ENCODE results near the gene ADAMTS8. TPM values are rescaled to one million over a fixed set of nuclear protein-coding genes. Genes with fewer than 3 reads are reported as not detected.

Gene ADAMTS8
- total and polyA plus RNA-seq, 10 donors, result 0.30 to 2.5 (median 0.73) TPM; not detected in 1

- intact Hi-C loops (cut with DNase I; ENCODE audit: low total_unique reads), result no loop called here
- Histone ChIP-seq H3K27me3 (replicated peaks in 1 of 7) (peaks cover 0 to 16% (median 0%) of the 10 kb centered on the region in 7 donors), H3K4me1 (peaks cover 0 to 13% (median 2%) of the 10 kb centered on the region in 6 donors), H3K36me3 (no peaks in the 10 kb centered on the region), H3K27ac (no peak overlapping the region), H3K4me3 (no peak overlapping the region), H3K9me3 (no peaks in the 10 kb centered on the region)
- DNase-seq, result no peak
- TF ChIP-seq POLR2A (IDR thresholded peaks at IDR 0.05), result no peak
- TF ChIP-seq POLR2AphosphoS5 (IDR thresholded peaks at IDR 0.05), result no peak
- TF ChIP-seq CTCF (IDR thresholded peaks at IDR 0.05 in 8 of 11, conservative IDR thresholded peaks at IDR 0.05 in 3 of 11), result no peak
- 82 to 90% (median 87%) methylated on average over 11 of the region's 11 CpGs for WGBS, 5 donors
Measured at GRCh38 chr11:130411223-130411622, 17.2 kb downstream of the ADAMTS8 start.

- Histone ChIP-seq H3K9me3 (no peaks in the 10 kb centered on the region), H3K4me1 (peaks cover 0 to 13% (median 2%) of the 10 kb centered on the region in 6 donors), H3K4me3 (no peak overlapping the region), H3K27ac (no peak overlapping the region), H3K27me3 (replicated peaks in 1 of 7) (peaks cover 0 to 15% (median 0%) of the 10 kb centered on the region in 7 donors), H3K36me3 (no peaks in the 10 kb centered on the region)
- WGBS, 5 donors, result 65 to 92% (median 86%) methylated on average over 7 of the region's 7 CpGs
- DNase-seq, result no peak
- no peak for TF ChIP-seq CTCF (IDR thresholded peaks at IDR 0.05 in 8 of 11, conservative IDR thresholded peaks at IDR 0.05 in 3 of 11)
- no peak for TF ChIP-seq POLR2A (IDR thresholded peaks at IDR 0.05)
- TF ChIP-seq POLR2AphosphoS5 (IDR thresholded peaks at IDR 0.05), result no peak
- intact Hi-C loops (cut with DNase I; ENCODE audit: low total_unique reads), result no loop called here
Measured at GRCh38 chr11:130409594-130410388, 18.6 kb downstream of the ADAMTS8 start.

- 81 to 83% (median 82%) methylated on average over 8 of the region's 8 CpGs for WGBS, 5 donors
- Histone ChIP-seq H3K9me3 (no peaks in the 10 kb centered on the region), H3K4me3 (no peak overlapping the region), H3K27me3 (replicated peaks in 1 of 7) (peaks cover 0 to 9% (median 0%) of the 10 kb centered on the region in 7 donors), H3K36me3 (no peaks in the 10 kb centered on the region), H3K27ac (peak overlapping the region in 3 of 8 donors; percentile 7 to 56 (median 48)), H3K4me1 (peaks cover 0 to 13% (median 2%) of the 10 kb centered on the region in 6 donors)
- intact Hi-C loops (cut with DNase I; ENCODE audit: low total_unique reads), result no loop called here
- TF ChIP-seq CTCF (IDR thresholded peaks at IDR 0.05 in 8 of 11, conservative IDR thresholded peaks at IDR 0.05 in 3 of 11) (no peak), POLR2A (IDR thresholded peaks at IDR 0.05) (no peak), POLR2AphosphoS5 (IDR thresholded peaks at IDR 0.05) (no peak)
- DNase-seq, result no peak
Measured at GRCh38 chr11:130408901-130409300, 19.5 kb downstream of the ADAMTS8 start.

- intact Hi-C loops (cut with DNase I; ENCODE audit: low total_unique reads), result no loop called here
- no peaks in the 10 kb centered on the region for H3K36me3 ChIP-seq
- H3K4me1 ChIP-seq, result peaks cover 0 to 13% (median 2%) of the 10 kb centered on the region in 6 donors
- H3K9me3 ChIP-seq, result no peaks in the 10 kb centered on the region
- no peak for DNase-seq
- no peak overlapping the region for H3K4me3 ChIP-seq
- H3K27me3 ChIP-seq (replicated peaks in 1 of 7), result peaks cover 0 to 9% (median 0%) of the 10 kb centered on the region in 7 donors
- TF ChIP-seq CTCF (IDR thresholded peaks at IDR 0.05 in 8 of 11, conservative IDR thresholded peaks at IDR 0.05 in 3 of 11) (no peak), POLR2AphosphoS5 (IDR thresholded peaks at IDR 0.05) (peak in 1 of 3 donors; percentile 27), POLR2A (IDR thresholded peaks at IDR 0.05) (no peak)
- peak overlapping the region in 3 of 8 donors; percentile 7 to 56 (median 48) for H3K27ac ChIP-seq
- WGBS, 5 donors, result 68 to 83% (median 75%) methylated on average over 11 to 18 of the region's 18 CpGs
Measured at GRCh38 chr11:130408401-130408890, 20.0 kb downstream of the ADAMTS8 start.

Measured in spleen (tissue), 11 donors.